Right forelimb (tissue), 1 donor: ENCODE measurements around the gene LILRA5.
"Not testable (repeated sequence)": the region's sequence is repeated elsewhere in the genome, so short reads cannot be mapped to it uniquely, and the experiment has no call there.

Experiments used
- DNase-seq: peaks from one replicate; pipeline ENCODE4 v3.0.0-alpha.2; 2018

Gene LILRA5

DNA sequence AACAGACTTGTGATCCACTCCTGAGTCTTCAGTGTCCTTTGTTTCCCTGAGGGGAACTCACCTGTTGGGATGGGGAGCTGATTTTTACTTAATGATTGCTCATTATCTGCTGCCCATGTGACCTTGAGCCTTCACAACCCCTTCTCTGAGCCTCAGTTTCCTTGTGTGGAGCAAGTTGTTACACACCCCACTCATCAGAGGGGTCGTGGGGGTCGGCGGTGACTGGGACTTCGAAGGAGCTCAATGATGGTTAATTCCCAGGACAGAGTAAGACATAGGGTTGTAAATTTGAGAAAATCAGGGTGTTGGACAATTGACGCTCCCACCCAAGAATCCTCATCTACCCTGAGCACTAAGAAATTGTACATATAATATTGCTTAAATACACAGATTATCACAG is 13.5 kb downstream of the LILRA5 start:
- no peak for DNase-seq

DNA sequence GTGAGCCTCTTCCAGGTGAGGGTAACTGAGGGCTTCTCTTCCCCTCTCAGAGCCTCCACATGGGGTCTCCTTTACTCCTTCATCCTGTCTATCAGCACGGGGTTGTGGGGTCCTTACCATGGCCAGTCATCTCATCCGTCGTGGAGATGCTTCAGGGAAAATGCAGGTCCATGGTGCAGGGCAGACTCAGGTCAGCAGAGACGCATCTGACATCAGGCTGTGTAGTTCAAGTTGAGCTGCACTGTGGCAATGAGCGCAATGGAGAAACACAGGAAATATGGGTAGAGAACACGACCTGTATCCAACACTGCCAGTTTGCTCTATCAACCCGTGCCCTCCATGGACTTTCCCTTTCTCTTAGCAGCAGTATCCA is 13.9 kb downstream of the LILRA5 start:
- no peak for DNase-seq

DNA sequence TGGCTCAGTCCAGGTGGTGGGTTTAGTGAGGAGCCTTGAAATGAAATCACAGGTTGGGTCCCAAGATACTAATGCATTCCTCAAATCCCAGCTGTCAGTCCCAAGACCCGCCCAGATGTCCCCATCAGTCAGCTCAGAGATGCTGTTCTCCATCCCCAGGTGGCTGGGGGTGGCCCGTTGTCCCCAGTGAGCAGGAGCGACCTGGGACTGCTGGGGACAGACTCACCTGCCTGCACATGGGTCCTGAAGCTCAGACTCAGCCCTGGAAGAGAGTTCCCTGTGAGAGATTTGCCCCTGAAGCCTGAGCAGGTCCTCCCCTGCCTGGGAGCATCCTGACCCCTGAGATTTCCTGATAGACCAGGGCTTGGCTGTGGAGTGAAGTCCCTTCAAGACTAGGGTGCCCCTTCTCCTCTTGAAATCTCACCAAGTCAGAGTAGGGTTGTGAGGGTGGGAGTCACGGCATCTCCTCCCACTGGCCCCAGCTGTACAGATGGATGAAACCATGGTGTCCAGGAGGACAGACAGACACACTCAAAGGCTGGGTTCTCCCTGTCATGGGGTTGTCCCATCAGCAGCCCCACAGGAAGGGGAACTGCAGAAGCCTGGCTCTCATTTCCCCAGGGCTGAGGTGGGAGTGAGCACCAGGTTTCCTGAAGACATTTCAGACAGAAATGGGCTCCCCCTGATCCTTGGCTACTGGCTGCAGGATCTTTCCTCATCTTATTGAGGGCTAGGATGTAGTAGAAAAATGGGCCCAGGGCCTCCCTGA is 14.4 kb downstream of the LILRA5 start:
- no peak for DNase-seq

DNA sequence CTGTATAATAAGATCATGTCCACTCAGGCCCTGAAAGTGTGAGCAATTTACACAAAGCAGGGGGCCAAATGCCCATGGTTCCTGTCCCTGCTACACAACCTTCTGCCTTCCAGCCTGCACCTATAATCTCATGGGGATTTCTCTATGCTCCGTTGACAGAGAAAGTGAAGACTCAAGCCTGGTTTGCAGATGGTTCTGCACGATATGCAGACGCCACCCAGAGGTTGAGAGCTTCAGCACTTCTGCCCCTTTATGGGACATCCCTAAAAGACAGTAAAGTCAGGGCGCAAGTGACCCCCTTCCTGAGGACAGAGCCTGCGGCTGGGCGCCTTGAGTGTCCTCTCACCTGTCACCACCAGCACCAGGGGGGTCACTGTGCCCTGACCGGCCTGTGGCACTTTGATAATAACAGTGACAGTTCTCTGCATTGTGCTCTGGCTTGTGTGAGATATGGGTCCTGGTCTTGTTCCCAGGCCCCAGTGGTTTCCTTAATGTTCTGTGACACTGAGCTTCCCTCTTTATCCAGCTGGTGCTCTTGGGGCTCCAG is 15.1 kb downstream of the LILRA5 start:
- no peak for DNase-seq

DNA sequence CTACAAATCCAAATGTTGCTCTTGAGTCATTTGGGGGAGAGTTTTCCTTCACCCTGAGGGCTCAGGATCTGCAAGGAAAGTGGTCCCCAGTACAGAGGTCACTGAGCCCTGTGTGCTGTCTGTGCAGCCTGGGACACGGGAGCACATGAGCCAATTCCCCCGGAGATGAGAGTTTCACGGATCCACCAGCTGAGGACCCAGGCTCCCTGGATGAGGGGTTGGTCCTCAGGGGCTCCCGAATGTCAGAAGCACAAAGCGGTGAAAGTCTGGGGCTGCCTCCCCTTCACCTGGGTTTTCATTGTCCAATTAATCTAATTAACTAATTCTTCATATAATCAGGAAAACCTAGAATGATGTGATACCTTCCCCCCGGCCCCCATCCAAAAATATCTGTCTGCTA is 18.4 kb downstream of the LILRA5 start:
- no peak for DNase-seq

DNA sequence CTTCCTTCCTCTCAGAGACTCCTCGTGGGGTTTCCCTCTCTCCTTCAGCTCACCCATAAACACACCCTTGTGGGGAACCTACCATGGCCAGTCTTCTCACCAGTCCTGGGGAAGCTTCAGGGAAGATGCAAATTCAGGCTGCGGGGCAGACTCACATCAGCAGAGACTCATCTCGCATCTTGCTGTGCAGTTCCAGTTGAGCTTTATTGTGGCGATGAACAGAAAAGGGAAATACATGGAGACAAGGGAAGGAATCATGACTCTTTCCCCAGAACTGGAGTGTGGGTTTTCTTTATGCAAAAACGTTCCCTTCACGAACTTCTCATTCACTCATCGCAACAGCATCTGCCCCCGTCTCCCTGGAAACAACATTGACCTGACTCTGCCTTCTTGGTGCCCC is 23.8 kb downstream of the LILRA5 start:
- not testable (repeated sequence) for DNase-seq

DNA sequence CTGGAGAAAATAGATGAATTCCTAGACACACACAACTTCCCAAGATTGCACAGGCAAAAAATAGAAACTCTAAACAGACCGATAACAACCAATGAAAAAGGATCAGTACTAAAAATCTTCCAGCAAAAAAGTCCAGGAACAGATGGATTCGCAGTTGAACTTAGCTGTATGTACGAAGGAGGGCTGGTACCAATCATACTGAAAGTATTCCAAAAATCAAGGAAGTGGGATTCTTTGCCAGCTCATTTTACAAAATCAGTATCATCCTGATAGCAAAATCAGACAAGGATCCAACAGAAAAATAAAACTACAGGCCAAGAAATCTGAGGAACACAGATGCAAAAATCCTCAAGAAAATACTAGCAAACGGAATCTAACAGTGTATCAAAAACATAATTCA is 25.5 kb downstream of the LILRA5 start:
- no peak for DNase-seq

DNA sequence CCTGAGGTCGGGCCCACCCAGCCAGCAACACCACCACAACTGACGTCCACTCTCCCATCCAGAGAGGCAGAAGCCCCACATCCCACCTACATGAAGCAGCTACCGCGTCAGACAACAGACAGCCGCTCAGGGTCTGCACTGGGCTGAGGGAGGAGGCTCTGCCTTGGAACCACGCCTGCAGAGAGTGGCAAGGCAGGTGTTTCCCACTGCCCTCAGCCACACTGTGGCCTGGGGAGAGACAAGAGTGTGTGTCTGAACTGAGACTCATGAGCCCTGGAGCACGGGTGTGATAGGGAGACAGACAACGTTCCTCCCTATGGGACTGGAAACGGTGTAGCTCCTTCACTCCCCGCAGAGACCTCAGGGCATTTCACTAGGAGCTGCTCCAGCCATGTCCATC is 26.7 kb downstream of the LILRA5 start:
- not testable (repeated sequence) for DNase-seq

DNA sequence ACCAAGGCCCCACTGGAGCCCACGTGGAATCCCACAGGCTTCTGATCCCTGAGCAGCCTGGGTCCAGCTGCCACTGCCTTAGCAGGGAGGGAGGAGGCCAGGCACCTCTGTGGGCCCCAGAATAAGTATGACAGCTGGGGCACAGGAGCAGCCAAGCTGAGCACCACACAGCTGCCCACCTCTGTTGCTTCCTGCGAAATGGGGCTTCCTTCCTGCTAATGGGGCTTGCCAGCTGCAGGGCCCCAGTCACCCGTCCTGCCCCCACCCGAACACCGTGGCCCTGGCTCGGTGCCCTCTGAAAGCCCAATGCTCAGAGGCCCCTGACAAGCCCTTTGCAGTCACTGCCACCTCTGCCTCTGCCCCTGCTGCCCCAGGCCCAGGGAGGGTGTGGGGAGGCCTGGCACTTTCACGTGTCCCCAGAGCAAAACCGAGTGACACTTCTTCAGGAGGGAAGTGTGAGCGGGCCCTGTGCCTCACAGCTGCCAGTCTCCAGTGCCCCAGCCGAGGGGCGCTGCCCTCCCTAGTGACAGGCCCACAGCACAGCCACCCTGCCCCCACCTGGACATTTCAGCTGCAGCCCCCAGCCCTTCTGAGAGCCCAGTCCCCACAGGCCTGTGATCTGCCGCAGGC is 27.4 kb downstream of the LILRA5 start:
- DNase-seq, result not testable (repeated sequence)

DNA sequence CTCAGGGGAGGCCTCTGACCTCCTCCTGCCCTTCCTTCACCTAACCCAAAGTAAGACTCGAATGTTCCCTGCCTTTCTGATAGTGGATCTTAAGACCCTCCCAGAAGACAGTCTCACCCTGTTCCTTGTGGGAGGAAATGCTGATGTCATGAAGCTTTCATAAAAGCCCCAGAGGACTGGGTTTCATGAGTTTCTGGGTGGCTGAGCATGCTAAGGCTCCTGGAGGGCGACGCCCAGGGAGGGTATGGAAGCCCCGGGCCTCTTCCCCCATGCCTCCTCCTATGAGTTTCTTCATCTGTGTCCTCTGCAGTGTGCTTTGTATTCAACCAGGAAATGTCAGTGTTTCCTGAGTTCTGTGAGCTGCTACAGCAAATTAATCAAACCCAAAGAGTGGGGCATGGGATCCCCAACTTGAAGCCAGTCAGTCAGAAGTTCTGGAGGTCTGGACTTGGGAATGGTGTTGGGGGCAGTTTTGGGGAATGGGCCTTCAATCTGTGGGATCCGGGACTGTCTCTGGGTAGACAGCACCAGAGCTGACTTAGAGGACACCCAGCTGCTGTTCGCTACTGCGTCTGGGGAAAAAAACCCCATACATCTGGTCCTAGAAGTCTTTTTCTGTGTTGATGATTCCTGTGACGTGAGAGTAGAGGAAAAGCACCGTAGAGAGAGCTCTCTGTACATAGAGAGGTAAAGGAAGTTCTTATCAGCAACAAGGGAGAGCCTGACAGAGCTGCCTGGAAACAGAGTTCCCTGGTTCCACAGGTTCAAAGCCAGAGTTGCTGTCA is 30.1 kb downstream of the LILRA5 start:
- no peak for DNase-seq

DNA sequence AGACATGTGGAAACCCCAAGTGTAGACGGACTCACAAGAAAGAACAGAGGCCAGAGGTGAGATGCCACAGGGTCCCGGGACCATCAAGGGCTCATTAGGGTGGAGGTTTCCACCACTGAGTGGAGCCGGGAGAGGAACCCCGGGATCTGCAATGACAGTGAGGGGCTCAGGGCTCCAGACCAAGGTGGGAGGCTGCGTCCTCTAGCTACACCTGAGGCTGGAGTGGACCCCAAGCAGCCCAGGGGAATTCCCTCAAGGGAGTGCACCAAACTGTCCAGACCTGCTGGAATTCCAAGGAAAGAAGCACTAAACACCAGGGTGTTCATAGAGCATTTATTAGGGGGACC is 31.3 kb downstream of the LILRA5 start:
- DNase-seq, result not testable (repeated sequence)

DNA sequence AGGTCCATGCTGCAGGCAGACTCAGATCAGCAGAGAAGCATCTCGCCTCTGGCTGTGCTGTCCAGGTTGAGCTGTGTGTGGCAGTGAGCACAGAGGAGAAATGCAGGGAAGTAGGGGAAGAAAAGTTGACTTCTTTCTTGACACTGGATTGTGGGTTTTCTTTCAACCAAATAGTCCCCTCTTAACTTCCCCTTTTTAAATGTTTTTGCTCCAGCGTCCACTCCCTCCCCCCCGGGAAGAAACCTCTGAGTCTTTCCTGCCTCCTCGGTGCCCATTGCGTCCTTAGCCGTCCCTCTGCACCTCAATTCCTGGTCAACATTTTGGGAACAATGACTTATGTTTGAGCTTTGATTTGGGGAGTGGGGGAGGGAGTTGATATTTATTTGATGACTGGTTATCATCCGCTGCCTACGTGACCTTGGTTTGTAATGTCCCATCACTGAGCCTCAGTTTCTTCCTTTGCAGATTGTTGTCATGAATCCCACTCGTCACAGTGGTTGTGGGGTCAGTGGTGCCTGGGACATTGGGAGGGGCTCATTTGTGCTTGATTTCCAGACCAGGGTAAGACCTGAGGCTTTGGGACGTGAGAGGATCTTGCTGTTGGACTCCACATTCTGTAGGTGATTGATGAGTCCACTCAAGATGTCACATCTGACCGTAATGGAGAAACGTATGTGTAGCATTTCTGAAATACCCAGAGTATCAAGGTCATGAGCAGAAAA is 31.8 kb downstream of the LILRA5 start, which contains the start of gene LILRB2:
Gene LILRB2, minus strand, starts transcription at position 104 of the 722 bp plus-strand sequence. CDS start 614 bp downstream, outside the sequence.
- no peak for DNase-seq

DNA sequence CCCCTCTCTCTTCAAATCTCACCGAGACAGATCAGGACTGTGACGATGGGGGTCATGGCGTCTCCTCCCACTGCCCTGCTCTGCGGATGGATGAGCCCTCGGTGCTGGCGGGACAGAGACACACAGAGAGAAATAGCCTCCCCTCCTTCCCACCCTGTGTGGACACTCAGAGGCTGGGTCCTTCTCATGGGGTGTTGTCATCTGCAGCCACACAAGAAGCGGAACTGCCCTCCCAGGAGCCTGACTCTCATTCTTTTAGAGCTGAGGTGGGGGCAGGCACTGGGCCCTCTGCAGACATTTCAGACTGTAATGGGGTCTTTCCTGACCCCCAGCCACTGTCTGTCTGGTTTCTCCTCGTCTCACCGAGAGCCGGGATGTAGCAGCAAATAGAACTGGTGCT is 32.5 kb downstream of the LILRA5 start:
- not testable (repeated sequence) for DNase-seq

DNA sequence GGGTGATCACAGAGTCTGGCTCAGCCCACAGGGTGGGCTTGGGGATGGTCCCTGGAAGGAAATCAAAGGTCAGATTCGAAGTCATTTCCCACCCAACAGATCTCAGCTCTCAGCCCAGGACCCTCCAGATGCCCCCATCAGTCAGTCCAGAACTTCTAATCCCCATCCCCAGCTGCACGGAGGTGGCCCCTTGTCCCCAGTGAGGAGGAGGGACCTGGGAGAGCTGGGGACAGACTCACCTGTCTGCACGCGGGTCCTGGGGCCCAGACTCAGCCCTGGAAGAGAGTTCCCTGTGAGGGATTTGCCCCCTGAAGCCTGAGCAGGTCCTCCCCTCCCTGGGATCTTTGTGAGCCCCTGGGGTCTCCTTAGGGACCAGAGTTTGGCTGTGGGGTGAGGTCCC is 32.9 kb downstream of the LILRA5 start:
- DNase-seq, result not testable (repeated sequence)

DNA sequence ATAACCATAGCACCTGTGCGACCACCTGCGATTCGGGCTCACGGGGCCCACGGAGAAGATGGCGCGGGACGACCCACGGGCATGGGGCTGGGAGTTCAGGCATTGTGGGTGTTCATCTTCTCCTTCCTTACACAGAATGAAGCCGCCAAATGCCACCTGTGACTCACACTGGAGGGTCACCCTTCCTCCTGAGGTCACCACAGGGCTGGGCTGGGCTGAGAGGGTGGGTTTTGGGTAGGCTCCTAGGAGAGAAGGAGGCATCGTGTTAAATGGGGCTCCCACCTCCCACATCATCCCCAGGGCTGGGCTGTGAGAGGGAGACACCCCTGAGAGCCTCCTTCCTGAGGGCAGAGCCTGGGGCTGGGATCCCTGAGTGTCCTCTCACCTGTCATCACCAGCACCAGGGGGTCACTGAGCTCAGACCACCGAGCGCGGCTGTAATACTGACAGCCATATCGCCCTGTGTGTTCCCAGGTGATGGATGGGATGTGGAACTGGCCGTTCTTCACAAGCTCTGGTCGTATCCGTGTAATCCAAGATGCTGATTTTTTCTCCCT is 33.5 kb downstream of the LILRA5 start:
- no peak for DNase-seq

DNA sequence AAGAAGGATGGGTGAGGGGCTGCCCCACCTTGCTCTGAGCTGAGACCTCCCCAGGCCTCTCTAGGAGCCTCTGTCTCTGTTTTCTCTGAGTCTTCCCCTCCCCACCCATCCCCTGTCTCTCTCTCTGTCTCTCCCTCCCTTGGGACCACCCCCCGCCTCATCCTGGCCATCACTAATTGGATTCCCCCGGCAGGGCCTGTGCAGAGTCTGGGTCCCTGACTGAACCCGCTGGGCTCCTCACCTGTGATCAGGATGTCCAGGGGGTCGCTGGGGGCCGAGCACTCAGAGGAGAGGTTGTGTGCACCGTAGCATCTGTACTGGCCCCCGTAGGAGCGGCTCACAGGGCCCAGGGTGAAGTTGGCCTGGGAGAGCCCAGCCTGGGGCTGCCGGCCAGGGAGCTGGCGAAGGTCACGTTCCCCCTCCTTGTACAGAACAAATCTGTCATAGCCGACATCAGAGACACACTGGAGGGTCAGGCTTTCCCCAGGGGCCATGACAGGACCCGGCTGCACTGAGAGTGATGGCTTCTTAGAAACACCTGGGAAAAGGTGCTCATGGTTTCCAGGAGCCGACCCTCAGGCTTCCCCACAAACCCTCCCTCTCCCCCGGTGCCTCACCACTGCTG is 34.3 kb downstream of the LILRA5 start:
- not testable (repeated sequence) for DNase-seq

DNA sequence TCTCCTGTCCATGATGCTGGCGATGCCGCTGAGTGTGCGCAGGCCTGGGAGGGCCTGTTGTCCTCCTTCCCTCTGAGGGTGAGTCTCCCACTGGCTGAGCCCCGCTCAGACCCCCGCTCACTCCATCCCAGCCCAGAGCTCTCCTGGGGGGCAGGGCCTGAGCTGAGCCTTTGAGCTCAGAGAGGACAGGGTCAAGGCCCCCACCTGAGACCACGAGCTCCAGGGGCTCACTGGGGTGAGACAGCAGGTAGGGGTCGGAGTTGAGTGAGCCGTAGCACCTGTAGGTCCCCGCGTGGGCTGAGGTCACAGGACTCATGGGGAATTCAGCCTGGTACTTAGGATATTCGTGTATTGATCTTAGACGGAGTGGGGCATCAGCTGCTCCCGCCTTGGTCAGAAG is 34.9 kb downstream of the LILRA5 start:
- not testable (repeated sequence) for DNase-seq

DNA sequence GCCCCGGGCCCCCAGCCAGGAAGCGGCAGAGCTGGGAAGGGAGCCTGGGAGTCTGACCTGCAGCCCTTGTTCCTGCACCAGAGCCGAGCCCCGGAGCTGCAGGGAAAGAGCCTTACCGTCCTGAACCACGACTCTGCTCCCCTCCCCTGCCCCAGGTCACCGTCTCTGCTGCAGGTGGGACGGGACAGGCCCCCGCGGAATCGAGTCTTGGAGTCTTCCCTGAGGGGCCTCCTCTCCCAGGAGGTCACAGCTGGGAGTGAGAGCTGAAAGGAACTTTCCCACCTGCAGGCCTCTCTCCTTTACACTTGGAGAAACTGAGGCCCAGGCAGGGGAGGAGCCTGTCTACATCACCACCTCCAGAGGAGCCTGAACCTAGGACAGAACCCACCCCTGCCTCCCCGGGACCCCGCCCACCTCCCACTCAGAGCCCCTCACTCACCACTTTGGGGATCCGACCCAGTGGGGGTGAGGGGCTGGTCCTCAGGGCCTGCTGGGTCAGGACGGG is 35.8 kb downstream of the LILRA5 start:
- DNase-seq, result not testable (repeated sequence)

DNA sequence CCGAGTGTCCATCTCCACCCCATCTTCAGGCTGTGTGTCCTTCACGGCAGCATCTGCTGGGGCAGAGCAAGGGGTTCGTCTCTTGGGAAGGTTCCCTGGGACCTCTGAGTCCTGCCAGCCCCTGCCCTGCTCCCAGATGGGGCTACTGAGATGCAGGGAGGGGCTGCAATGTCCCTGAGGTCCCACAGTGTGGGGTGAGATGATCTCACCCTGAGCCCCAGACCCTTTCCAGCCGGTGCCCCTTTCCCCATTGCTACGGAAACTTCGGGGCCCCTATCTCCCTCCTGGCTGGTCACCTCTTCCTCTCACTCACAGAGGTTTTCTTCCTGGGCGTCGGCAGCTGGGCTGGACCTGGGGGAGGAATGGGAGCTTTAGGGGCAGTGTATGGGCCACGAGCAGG is 37.0 kb downstream of the LILRA5 start:
- DNase-seq, result no peak

DNA sequence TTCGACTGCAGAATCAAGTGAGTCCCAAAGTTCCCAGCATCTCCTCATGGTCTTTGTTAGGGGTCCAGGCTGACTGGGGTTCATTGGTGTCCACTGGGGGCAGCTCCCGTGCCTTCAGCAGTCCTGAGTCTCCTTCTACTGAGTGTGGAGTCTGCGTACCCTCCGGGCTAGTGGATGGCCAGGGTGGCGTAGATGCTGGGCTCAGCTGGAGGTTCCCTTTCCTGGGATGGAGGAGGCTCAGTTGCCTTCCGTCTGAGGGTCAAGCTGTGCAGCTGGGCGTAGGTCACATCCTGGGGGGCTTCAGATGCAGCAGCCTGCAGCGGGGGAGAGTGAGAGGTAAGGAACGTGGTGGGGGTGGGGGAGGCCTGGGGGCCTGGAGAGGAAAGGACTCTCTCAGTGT is 38.5 kb downstream of the LILRA5 start:
- DNase-seq, result not testable (repeated sequence)

DNA sequence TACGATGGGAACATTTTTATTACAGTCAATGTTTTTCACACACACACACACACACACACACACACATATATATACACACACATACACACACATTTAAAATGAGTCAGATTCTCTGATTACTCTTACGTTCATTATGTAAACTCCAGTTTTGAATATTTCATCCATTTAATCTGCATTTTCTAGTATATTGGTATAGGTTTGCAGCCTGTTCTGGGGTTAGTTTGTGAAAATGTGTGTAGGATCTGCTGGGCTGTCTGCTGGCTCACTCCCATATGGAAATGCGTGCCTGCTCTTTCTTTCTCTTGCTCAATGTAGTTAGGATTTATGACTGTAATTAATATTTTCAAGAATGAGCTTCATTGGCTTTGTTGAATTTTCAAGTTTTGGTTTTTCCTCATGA is 39.1 kb downstream of the LILRA5 start:
- DNase-seq, result no peak

DNA sequence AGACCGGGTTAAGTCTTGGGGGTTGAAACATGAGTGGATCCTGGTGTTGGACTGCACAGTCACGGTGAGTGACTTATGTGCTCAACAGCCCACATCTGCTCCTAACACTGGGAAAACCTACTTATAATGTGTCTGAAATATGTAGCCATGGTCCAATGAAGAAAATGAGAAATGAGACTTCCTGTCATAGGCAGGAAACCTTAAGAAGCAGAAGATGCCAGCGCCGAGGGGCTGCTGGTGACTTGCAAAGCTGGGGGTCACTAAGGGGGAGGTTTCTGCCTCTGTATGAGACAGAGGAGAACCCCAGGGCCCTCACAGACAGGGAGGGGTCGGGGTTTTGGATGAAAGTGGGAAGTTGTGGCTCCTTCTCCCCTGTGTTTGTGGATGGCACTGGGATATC is 40.8 kb downstream of the LILRA5 start:
- DNase-seq, result not testable (repeated sequence)
